HEK293T (cell line): ENCODE measurements around the gene NAAA.

ENCODE experiments used
- CTCF ChIA-PET: fragments of 350-600 bp; formaldehyde crosslinking; extraction: SDS; loops from one replicate; lab custom pipeline; 2021; ENCODE audit warnings: antibody characterized with exemption, inconsistent platforms; lab: Yijun Ruan, JAX
- POLR2A ChIA-PET: fragments of 350-600 bp; formaldehyde crosslinking; extraction: SDS; loops from one replicate; lab custom pipeline; 2020; ENCODE audit warnings: antibody characterized with exemption, inconsistent platforms; lab: Yijun Ruan, JAX
- DNase-seq: peaks from one replicate; pipeline ENCODE4 v3.0.0; 2012; ENCODE audit warnings: mixed read lengths; ENCODE audit errors: extremely low spot score
- ARNT ChIP-seq: fragments of 450-650 bp; IDR thresholded peaks from 2 replicates; pipeline ENCODE4 v1.6.1; 2017; ENCODE audit warnings: mild to moderate bottlenecking
- BHLHE40 ChIP-seq: fragments of 450-650 bp; IDR thresholded peaks from 2 replicates; pipeline ENCODE4 v1.6.1; 2016; ENCODE audit warnings: mild to moderate bottlenecking, moderate library complexity, borderline replicate concordance
- CTBP1 ChIP-seq: fragments of 450-650 bp; IDR thresholded peaks from 2 replicates; pipeline ENCODE4 v1.6.1; 2016; ENCODE audit warnings: borderline replicate concordance
- ELF4 ChIP-seq: fragments of 450-650 bp; IDR thresholded peaks from 2 replicates; pipeline ENCODE4 v1.6.1; 2017; ENCODE audit warnings: antibody characterized with exemption
- FOXA1 ChIP-seq: fragments of 450-650 bp; IDR thresholded peaks from 2 replicates; pipeline ENCODE4 v1.6.1; 2016; ENCODE audit warnings: mild to moderate bottlenecking
- FOXK2 ChIP-seq: fragments of 450-650 bp; IDR thresholded peaks from 2 replicates; pipeline ENCODE4 v1.6.1; 2016; ENCODE audit warnings: mild to moderate bottlenecking
- FOXM1 ChIP-seq: fragments of 450-650 bp; IDR thresholded peaks from 2 replicates; pipeline ENCODE4 v1.6.1; 2017; ENCODE audit warnings: mild to moderate bottlenecking, borderline replicate concordance
- HDGF ChIP-seq: fragments of 450-650 bp; IDR thresholded peaks from 2 replicates; pipeline ENCODE4 v1.6.1; 2017; ENCODE audit warnings: antibody characterized with exemption, borderline replicate concordance
- L3MBTL2 ChIP-seq: fragments of 450-650 bp; conservative IDR thresholded peaks from 2 replicates; pipeline ENCODE4 v1.6.1; 2016; ENCODE audit warnings: mild to moderate bottlenecking
- LEF1 ChIP-seq: fragments of 450-650 bp; IDR thresholded peaks from 2 replicates; pipeline ENCODE4 v1.6.1; 2017; ENCODE audit warnings: mild to moderate bottlenecking, borderline replicate concordance
- NFRKB ChIP-seq: fragments of 450-650 bp; IDR thresholded peaks from 2 replicates; pipeline ENCODE4 v1.6.1; 2016; ENCODE audit warnings: mild to moderate bottlenecking, moderate library complexity
- SP1 ChIP-seq: fragments of 450-650 bp; IDR thresholded peaks from 2 replicates; pipeline ENCODE4 v1.6.1; 2017
- SUZ12 ChIP-seq: fragments of 450-650 bp; IDR thresholded peaks from 2 replicates; pipeline ENCODE4 v1.6.1; 2016; ENCODE audit warnings: mild to moderate bottlenecking
- TARDBP ChIP-seq: fragments of 450-650 bp; IDR thresholded peaks from 2 replicates; pipeline ENCODE4 v1.6.1; 2016
- ZNF384 ChIP-seq: fragments of 450-650 bp; IDR thresholded peaks from 2 replicates; pipeline ENCODE4 v1.6.1; 2016
- TF ChIP-seq, protein P1 (sequence below): fragments of 450-650 bp; IDR thresholded peaks from 2 replicates; pipeline ENCODE4 v1.6.1; 2016

The NAAA gene

DNA sequence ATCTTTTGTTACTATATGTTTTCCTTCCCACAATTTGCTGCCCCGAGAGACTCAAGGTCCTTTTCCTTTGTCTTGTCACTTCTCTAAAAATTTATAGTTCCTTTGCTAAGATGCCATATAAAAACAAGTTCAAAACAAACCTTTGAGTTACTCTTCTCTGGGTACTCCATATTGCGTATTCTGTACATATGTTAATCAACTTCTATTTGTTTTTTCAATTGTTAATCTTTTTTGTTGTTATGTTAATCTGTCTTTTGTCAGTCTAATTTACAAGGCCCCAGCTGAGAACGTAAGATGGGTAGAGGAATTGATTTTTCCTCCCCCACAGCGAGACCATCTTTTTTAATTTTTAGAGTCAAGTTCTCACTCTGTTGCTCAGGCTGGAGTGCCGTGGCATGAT is 31.4 kb downstream of the NAAA start:
- ChIA-PET CTCF (no interaction called here), POLR2A (no interaction called here)
- TF ChIP-seq HDGF (no peak), TARDBP (no peak), BHLHE40 (no peak)
- DNase-seq: no peak

DNA sequence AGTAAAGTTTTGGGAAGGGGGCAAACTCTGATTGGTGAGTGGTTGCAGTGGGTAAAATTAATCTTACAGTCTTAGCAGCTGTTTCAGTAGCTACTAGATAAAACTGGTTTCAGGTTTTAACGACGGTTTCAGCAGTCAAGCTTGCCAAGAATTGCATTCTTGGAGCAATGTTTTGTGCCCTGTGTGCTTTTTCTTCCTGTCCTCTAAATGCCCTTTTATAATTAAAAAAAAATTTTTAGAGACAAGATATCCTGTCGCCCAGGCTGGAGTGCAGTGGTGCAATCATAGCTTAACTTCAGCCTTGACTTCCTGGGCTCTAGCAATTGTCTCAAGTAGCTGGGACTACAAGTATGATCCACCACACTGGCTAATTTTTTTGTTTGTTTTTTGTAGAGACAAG is 32.3 kb downstream of the NAAA start:
- ChIA-PET CTCF (interaction anchor here (0.6 to 1.1 kb wide), 2 partner anchors 19 to 22 kb away, joined by 3 to 5 read pairs; no protein-coding TSS in a partner anchor), POLR2A (no interaction called here)
- no peak for DNase-seq
- TF ChIP-seq BHLHE40 (no peak), ELF4 (no peak), ZNF384 (no peak), NFRKB (no peak), FOXK2 (no peak), TARDBP (no peak), CTBP1 (no peak), L3MBTL2 (no peak), HDGF (no peak), SUZ12 (no peak), SP1 (no peak), FOXA1 (no peak), LEF1 (no peak)
- TF ChIP-seq, protein P1, sequence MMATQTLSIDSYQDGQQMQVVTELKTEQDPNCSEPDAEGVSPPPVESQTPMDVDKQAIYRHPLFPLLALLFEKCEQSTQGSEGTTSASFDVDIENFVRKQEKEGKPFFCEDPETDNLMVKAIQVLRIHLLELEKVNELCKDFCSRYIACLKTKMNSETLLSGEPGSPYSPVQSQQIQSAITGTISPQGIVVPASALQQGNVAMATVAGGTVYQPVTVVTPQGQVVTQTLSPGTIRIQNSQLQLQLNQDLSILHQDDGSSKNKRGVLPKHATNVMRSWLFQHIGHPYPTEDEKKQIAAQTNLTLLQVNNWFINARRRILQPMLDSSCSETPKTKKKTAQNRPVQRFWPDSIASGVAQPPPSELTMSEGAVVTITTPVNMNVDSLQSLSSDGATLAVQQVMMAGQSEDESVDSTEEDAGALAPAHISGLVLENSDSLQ: no peak

DNA sequence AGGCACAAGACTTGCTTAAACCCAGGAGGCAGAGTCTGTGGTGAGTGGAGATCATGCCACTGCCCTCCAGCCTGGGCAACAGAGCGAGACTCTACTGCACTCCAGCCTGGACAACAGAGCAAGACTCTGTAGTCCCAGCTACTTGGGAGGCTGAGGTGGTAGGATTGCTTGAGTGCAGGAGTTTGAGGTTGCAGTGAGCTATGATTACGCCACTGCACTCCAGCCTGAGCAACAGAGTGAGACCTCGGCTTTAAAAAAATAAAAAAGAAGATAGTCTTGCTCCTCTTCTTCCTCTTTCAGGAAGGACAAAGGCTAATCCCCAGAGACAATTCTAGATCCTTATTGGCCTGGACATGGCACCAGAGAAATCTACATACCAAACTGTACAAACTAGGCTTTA is 32.8 kb downstream of the NAAA start:
- POLR2A ChIA-PET: no interaction called here

DNA sequence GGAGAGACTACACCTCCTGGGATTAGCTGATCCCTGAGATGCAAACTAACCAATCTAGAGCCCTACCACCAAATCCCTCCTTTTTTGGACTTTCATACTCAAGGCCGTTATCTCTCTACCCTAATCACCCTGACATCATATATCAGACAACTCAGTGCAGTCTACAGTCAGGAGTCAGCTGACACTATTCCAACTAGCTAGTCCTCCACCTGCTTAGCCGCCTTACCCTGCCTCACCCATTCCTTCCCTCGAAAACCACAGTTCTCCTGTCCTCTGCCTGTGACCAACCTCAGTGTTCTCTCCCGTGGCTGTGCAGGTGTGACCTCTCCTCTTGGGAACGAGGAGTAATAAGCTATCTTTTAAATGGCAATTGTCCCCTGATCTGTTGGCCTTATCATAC is 36.7 kb downstream of the NAAA start:
- ChIA-PET CTCF (interaction anchor here (1.5 to 2.8 kb wide), 3 partner anchors 9 to 183 kb away, joined by 3 to 13 read pairs (median 4); no protein-coding TSS in a partner anchor), POLR2A (interaction anchor here (1.4 kb wide), 1 partner anchor 180 kb away, joined by 3 read pairs; the partner anchor contains the start of gene USO1)
- TF ChIP-seq TARDBP: no peak
- TF ChIP-seq LEF1: no peak
- TF ChIP-seq ZNF384: no peak
- no peak for TF ChIP-seq FOXK2
- no peak for TF ChIP-seq ELF4
- TF ChIP-seq L3MBTL2: no peak
- no peak for TF ChIP-seq ARNT
- TF ChIP-seq BHLHE40: no peak
- no peak for TF ChIP-seq SP1
- no peak for TF ChIP-seq NFRKB
- TF ChIP-seq HDGF: no peak
- DNase-seq: no peak

More for the DNA sequence above, 32.8 kb downstream of the NAAA start:
- CTCF ChIA-PET: interaction anchor here (1.1 kb wide), 1 partner anchor 22 kb away, joined by 3 read pairs; no protein-coding TSS in a partner anchor
- TF ChIP-seq SP1 (no peak), ELF4 (no peak), FOXK2 (no peak), NFRKB (no peak), SUZ12 (no peak), FOXA1 (no peak), ARNT (no peak), LEF1 (no peak), ZNF384 (no peak), CTBP1 (no peak), BHLHE40 (no peak), L3MBTL2 (no peak)
- no peak for DNase-seq

DNA sequence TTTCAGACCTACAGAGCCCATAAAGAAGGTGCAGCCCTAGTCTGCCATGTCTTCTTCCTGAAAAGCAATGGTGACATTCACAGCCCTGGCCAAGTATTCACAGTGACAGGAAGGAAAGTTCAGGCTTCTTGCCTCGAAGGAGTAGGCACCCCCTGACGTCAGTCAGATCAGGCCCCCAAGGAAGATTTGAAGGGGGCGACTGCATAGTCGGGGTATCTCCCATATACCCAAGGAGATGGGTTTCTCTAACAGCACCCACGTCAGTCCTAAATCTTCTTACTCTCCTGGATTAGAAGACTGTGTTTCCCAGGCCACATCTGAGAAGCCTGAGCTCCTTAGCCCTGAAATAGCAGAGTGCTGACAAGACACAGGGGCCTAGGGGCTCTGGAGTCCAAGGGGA is 38.5 kb downstream of the NAAA start, which contains the start of gene PPEF2:
TSS of gene PPEF2 (minus strand) at position 101 of the 400 bp plus-strand sequence. CDS start 6,127 bp downstream, outside the sequence.
- DNase-seq: no peak
- ChIA-PET CTCF (interaction anchor here (0.8 kb wide), 1 partner anchor 14 kb away, joined by 5 read pairs; no protein-coding TSS in a partner anchor), POLR2A (no interaction called here)
- TF ChIP-seq TARDBP: no peak
- no peak for TF ChIP-seq NFRKB
- no peak for TF ChIP-seq LEF1
- no peak for TF ChIP-seq SUZ12
- TF ChIP-seq SP1: no peak
- TF ChIP-seq BHLHE40: no peak
- no peak for TF ChIP-seq FOXM1
- no peak for TF ChIP-seq L3MBTL2
- TF ChIP-seq, protein P1: no peak
- no peak for TF ChIP-seq CTBP1
- no peak for TF ChIP-seq ELF4
- no peak for TF ChIP-seq HDGF
- no peak for TF ChIP-seq FOXK2
- TF ChIP-seq ZNF384: no peak
- no peak for TF ChIP-seq FOXA1
- no peak for TF ChIP-seq ARNT

DNA sequence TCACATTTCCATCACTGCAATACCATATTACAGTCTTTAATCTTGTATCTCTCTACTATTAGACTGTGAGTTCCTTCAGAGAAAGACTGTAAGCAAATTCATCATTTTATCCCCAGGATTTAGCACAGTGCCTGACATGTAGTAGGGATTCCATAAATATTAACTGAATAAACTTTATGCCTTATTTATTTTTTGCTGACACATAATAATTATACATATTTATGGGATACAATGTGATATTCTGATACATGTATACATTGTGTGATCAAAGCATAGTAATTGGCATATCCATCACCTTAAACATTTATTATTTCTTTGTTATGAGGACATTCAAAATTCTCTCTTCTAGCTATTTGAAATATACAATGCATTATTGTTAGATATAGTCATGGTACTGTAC is 42.3 kb downstream of the NAAA start:
- ChIA-PET POLR2A (no interaction called here), CTCF (no interaction called here)
- no peak for TF ChIP-seq ZNF384
- TF ChIP-seq SUZ12: no peak
- TF ChIP-seq HDGF: no peak
- TF ChIP-seq, protein P1: no peak
- no peak for TF ChIP-seq ARNT
- TF ChIP-seq TARDBP: no peak
- DNase-seq: no peak
